H1 (cell line): ENCODE data around the gene OASL. TPM values are rescaled to one million over a fixed set of nuclear protein-coding genes. Genes with fewer than 3 reads are reported as not detected.

Experiments
- CTCF ChIA-PET: fragments of 300-600 bp; sonication (Branson Sonifier 250); formaldehyde crosslinking; loops from one replicate; lab custom pipeline; 2021; ENCODE audit not compliant: partially characterized antibody; lab: Charles Lee
- POLR2A ChIA-PET: fragments of 300-600 bp; sonication (Branson Sonifier 250); formaldehyde crosslinking; loops from one replicate; lab custom pipeline; 2021; ENCODE audit warnings: inconsistent platforms; ENCODE audit not compliant: partially characterized antibody; lab: Charles Lee
- DNase-seq, 2 experiments: peaks; one replicate each; pipeline versions ENCODE4 v3.0.0 to v3.0.0-alpha.2; 2010 to 2022; ENCODE audit warnings: low spot score in 2 of 2, low read depth in 1 of 2, mixed read lengths in 1 of 2
- FAIRE-seq: peaks from 2 replicates; lab custom pipeline; 2011; peaks lifted over from hg19 to GRCh38; lab: Jason Lieb, UNC
- H2AFZ ChIP-seq: 2 replicates; pipeline ENCODE4 v1.8.1; 2012; ENCODE audit warnings: low read length, inconsistent platforms
- H2AK5ac ChIP-seq: 2 replicates; pipeline ENCODE4 v1.6.1; 2013; ENCODE audit warnings: low read depth, low read length
- H2BK120ac ChIP-seq: replicated peaks from 2 replicates; pipeline ENCODE3; 2013; ENCODE audit warnings: low read depth, low read length, inconsistent platforms
- H2BK12ac ChIP-seq: 2 replicates; pipeline ENCODE4 v1.6.1; 2013; ENCODE audit warnings: low read depth, low read length
- H2BK15ac ChIP-seq: 2 replicates; pipeline ENCODE4 v1.6.1; 2013; ENCODE audit warnings: low read length
- H2BK20ac ChIP-seq: 2 replicates; pipeline ENCODE4 v1.6.1; 2013; ENCODE audit warnings: low read length
- H2BK5ac ChIP-seq: 2 replicates; pipeline ENCODE4 v1.6.1; 2013; ENCODE audit warnings: low read depth, low read length
- H3K14ac ChIP-seq: 2 replicates; pipeline ENCODE4 v1.6.1; 2013; ENCODE audit warnings: inconsistent platforms; ENCODE audit not compliant: insufficient read length
- H3K18ac ChIP-seq: 2 replicates; pipeline ENCODE4 v1.6.1; 2013; ENCODE audit warnings: low read length; ENCODE audit errors: extremely low read depth
- H3K23ac ChIP-seq: 2 replicates; pipeline ENCODE4 v1.6.1; 2013; ENCODE audit warnings: inconsistent platforms; ENCODE audit not compliant: insufficient read length
- H3K23me2 ChIP-seq: 2 replicates; pipeline ENCODE4 v1.6.1; 2013; ENCODE audit warnings: low read depth, low read length
- H3K27ac ChIP-seq: 2 replicates; pipeline ENCODE4 v1.6.1; 2011; ENCODE audit warnings: low read depth, low read length, inconsistent platforms
- H3K27me3 ChIP-seq, 4 experiments: replicated peaks in 1 of 4; 1 replicate in 1 of 4; 2 replicates in 3 of 4; pipeline versions ENCODE4 v1.6.1 to v1.8.1; 2011 to 2013; ENCODE audit warnings: low read length in 3 of 4, mild to moderate bottlenecking in 3 of 4, inconsistent platforms in 2 of 4, mixed read lengths in 2 of 4, moderate library complexity in 1 of 4; ENCODE audit not compliant: control insufficient read depth in 3 of 4, insufficient read depth in 3 of 4; ENCODE audit errors: extremely low read depth in 1 of 4
- H3K36me3 ChIP-seq, 4 experiments: 2 replicates each; pipeline versions ENCODE4 v1.6.1 to v1.8.1; 2011 to 2013; ENCODE audit warnings: mild to moderate bottlenecking in 4 of 4, low read length in 3 of 4, moderate library complexity in 2 of 4, control low read depth in 1 of 4, inconsistent platforms in 1 of 4; ENCODE audit not compliant: insufficient read depth in 4 of 4, control insufficient read depth in 2 of 4
- H3K4ac ChIP-seq: replicated peaks from 2 replicates; pipeline ENCODE3; 2013; ENCODE audit warnings: low read length, low read depth, mixed read lengths, inconsistent platforms; ENCODE audit not compliant: insufficient read length
- H3K4me1 ChIP-seq, 4 experiments: replicated peaks in 1 of 4; 1 replicate in 1 of 4; 2 replicates in 3 of 4; pipeline versions ENCODE4 v1.6.1 to v1.8.1; 2011 to 2013; ENCODE audit warnings: low read length in 3 of 4, inconsistent platforms in 2 of 4, mixed read lengths in 1 of 4; ENCODE audit not compliant: insufficient read depth in 4 of 4, control insufficient read depth in 3 of 4
- H3K4me2 ChIP-seq, 2 experiments: 2 replicates each; pipeline versions ENCODE4 v1.6.1 to v1.8.1; 2011 to 2013; ENCODE audit warnings: low read depth in 2 of 2, low read length in 2 of 2, control low read depth in 1 of 2, inconsistent platforms in 1 of 2, mild to moderate bottlenecking in 1 of 2; ENCODE audit not compliant: insufficient read depth in 1 of 2
- H3K4me3 ChIP-seq, 4 experiments: fragments of 200-600, 300-600 bp in 1 of 4; sonication (generic), shearing (Covaris generic), sonication (Bioruptor Twin) in 1 of 4; 2 replicates each; pipeline versions ENCODE4 v1.5.1 to v1.8.1; 2011 to 2016; ENCODE audit warnings: low read length in 4 of 4, low read depth in 3 of 4, control low read depth in 2 of 4, inconsistent platforms in 2 of 4, mild to moderate bottlenecking in 2 of 4, mixed read lengths in 1 of 4, moderate library complexity in 1 of 4; ENCODE audit not compliant: insufficient read depth in 2 of 4; ENCODE audit errors: extremely low read depth in 1 of 4
- H3K56ac ChIP-seq: replicated peaks from 2 replicates; pipeline ENCODE3; 2013; ENCODE audit warnings: low read depth, mild to moderate bottlenecking, mixed read lengths, low read length, inconsistent platforms; ENCODE audit not compliant: insufficient read length
- H3K79me1 ChIP-seq: 2 replicates; pipeline ENCODE4 v1.6.1; 2013; ENCODE audit warnings: low read depth, low read length, control low read depth
- H3K79me2 ChIP-seq, 2 experiments: 2 replicates each; pipeline versions ENCODE4 v1.6.1 to v1.8.1; 2012 to 2013; ENCODE audit warnings: low read length in 2 of 2, mild to moderate bottlenecking in 2 of 2, inconsistent platforms in 1 of 2; ENCODE audit not compliant: insufficient read depth in 2 of 2, control insufficient read depth in 1 of 2
- H3K9ac ChIP-seq, 4 experiments: replicated peaks in 1 of 4; 1 replicate in 1 of 4; 2 replicates in 3 of 4; pipeline versions ENCODE4 v1.6.1 to v1.8.1; 2011 to 2013; ENCODE audit warnings: low read depth in 3 of 4, low read length in 3 of 4, control low read depth in 2 of 4, mild to moderate bottlenecking in 2 of 4, moderate library complexity in 2 of 4, inconsistent platforms in 1 of 4; ENCODE audit errors: extremely low read depth in 1 of 4
- H3K9me3 ChIP-seq, 2 experiments: 2 replicates each; pipeline versions ENCODE4 v1.6.1 to v1.8.1; 2012 to 2013; ENCODE audit warnings: mild to moderate bottlenecking in 2 of 2, moderate library complexity in 2 of 2, control low read depth in 1 of 2, inconsistent platforms in 1 of 2, low read depth in 1 of 2, low read length in 1 of 2, mixed read lengths in 1 of 2; ENCODE audit not compliant: insufficient read depth in 2 of 2
- H4K20me1 ChIP-seq, 2 experiments: replicated peaks in 1 of 2; 2 replicates each; pipeline versions ENCODE3 to v1.8.1; 2011 to 2013; ENCODE audit warnings: inconsistent platforms in 2 of 2, low read length in 2 of 2, mild to moderate bottlenecking in 1 of 2; ENCODE audit not compliant: insufficient read depth in 2 of 2, control insufficient read depth in 1 of 2
- H4K5ac ChIP-seq: 2 replicates; pipeline ENCODE4 v1.6.1; 2013; ENCODE audit warnings: low read length, low read depth, mixed read lengths, inconsistent platforms; ENCODE audit not compliant: insufficient read length
- H4K8ac ChIP-seq: 2 replicates; pipeline ENCODE4 v1.8.0; 2013; ENCODE audit warnings: mild to moderate bottlenecking, moderate library complexity, low read length, inconsistent platforms; ENCODE audit not compliant: insufficient read depth; ENCODE audit errors: extremely low read depth
- H4K91ac ChIP-seq: replicated peaks from 2 replicates; pipeline ENCODE3; 2013; ENCODE audit warnings: low read length, mixed read lengths, inconsistent platforms; ENCODE audit not compliant: insufficient read length
- BCL11A ChIP-seq, 2 experiments: IDR thresholded peaks; one replicate each; pipeline ENCODE4 v1.6.1; 2011; ENCODE audit warnings: low read depth in 2 of 2, low read length in 2 of 2, mild to moderate bottlenecking in 2 of 2
- CBX5 ChIP-seq: fragments of 300-800, 300-1000 bp; sonication (generic); IDR thresholded peaks from 2 replicates; pipeline ENCODE4 v1.7.1; 2016; ENCODE audit warnings: antibody characterized with exemption, low read length, low read depth
- CEBPB ChIP-seq: IDR thresholded peaks from 2 replicates; pipeline ENCODE4 v1.6.1; 2012; ENCODE audit warnings: low read depth, low read length
- CHD2 ChIP-seq: IDR thresholded peaks from 2 replicates; pipeline ENCODE4 v1.6.1; 2012; ENCODE audit warnings: low read length, improper control_type of control experiment
- RAD21 ChIP-seq, 2 experiments: IDR thresholded peaks in 1 of 2; conservative IDR thresholded peaks in 1 of 2; 2 replicates each; pipeline ENCODE4 v1.6.1; 2011; ENCODE audit warnings: low read depth in 2 of 2, low read length in 2 of 2, improper control_type of control experiment in 1 of 2, inconsistent platforms in 1 of 2, mild to moderate bottlenecking in 1 of 2, moderate library complexity in 1 of 2
- RNF2 ChIP-seq: fragments of 200-900, 300-1000 bp; sonication (generic); IDR thresholded peaks from 2 replicates; pipeline ENCODE4 v1.7.1; 2016; ENCODE audit warnings: borderline replicate concordance, low read depth, mild to moderate bottlenecking, antibody characterized with exemption, low read length; ENCODE audit not compliant: poor library complexity, severe bottlenecking; ENCODE audit errors: missing control alignments
- TEAD4 ChIP-seq: IDR thresholded peaks from 2 replicates; pipeline ENCODE4 v1.6.1; 2012; ENCODE audit warnings: low read depth, low read length, inconsistent platforms, mixed read lengths
- USF2 ChIP-seq: IDR thresholded peaks from 2 replicates; pipeline ENCODE4 v1.6.1; 2011; ENCODE audit warnings: low read length, improper control_type of control experiment
- WGBS, 2 experiments: shearing (Covaris generic) in 1 of 2; methylation state at CpG; one replicate each; pipeline versions ENCODE4 v1.1.6 to v1.1.7; 2013 to 2015; ENCODE audit warnings: low lambda C conversion rate in 2 of 2, mixed read lengths in 2 of 2, inconsistent platforms in 1 of 2, low coverage in 1 of 2, missing lambda C conversion rate in 1 of 2; ENCODE audit not compliant: insufficient replicate concordance in 2 of 2, insufficient coverage in 1 of 2, insufficient read length in 1 of 2; ENCODE audit errors: extremely low coverage in 1 of 2, missing lambda C conversion rate in 1 of 2; 5-methylcytosine and 5-hydroxymethylcytosine counted together
- polyA plus RNA-seq, 7 experiments: library from polyadenylated mRNA; depleted of rRNA in 3 of 7; stranded (reverse) in 5 of 7; unstranded in 2 of 7; fragments of >200 nt in 5 of 7; fragments of 200-250 nt in 2 of 7; gene quantifications; 1 replicate in 5 of 7; 2 replicates in 1 of 7; 4 replicates in 1 of 7; pipeline versions ENCODE4 v1.2.1 to v1.2.3, GENCODE V29; 2011 to 2013; ENCODE audit warnings: missing spikeins in 2 of 7, mixed read lengths in 2 of 7
- total RNA-seq: library from RNA; stranded (reverse); fragmentation: NEBNext Ultra II Directional; extraction: Animal tissue kit (Norgen Biotek cat#: 25700); gene quantifications from 2 replicates; pipeline ENCODE4 v1.2.1, GENCODE V29; 2021

Gene OASL
- total and polyA plus RNA-seq, 2 of the 8 experiments (the other 6 are each of a cell fraction or from before 2014, with no cell fraction given) = not detected

GRCh38 chr12:121004253-121004815 lies 34.7 kb downstream of the OASL start:
- H4K20me1 ChIP-seq = no peaks in the 10 kb centered on the region
- H2BK5ac ChIP-seq = no peak overlapping the region
- H3K9ac ChIP-seq = no peak overlapping the region
- FAIRE-seq (no peak), DNase-seq (no peak)
- H3K23ac ChIP-seq = no peak overlapping the region
- H3K4me3 ChIP-seq = no peak overlapping the region
- H2AFZ ChIP-seq = no peak overlapping the region
- no peak overlapping the region for H2BK120ac ChIP-seq
- no peak overlapping the region for H2BK12ac ChIP-seq
- H3K4ac ChIP-seq = no peak overlapping the region
- no peak overlapping the region for H3K18ac ChIP-seq
- H3K79me2 ChIP-seq = no peaks in the 10 kb centered on the region
- no peak overlapping the region for H3K27ac ChIP-seq
- ChIA-PET CTCF (interaction anchor here (0.8 to 5.7 kb wide), 36 partner anchors 9 to 365 kb away, joined by 3 to 40 read pairs (median 5); partner anchors contain the start of gene HNF1A), POLR2A (interaction anchor here (1.1 to 4.0 kb wide), 2 partner anchors 12 to 101 kb away, joined by 4 to 19 read pairs; partner anchors contain the start of genes C12orf43 and SPPL3)
- H4K8ac ChIP-seq = no peak overlapping the region
- no peaks in the 10 kb centered on the region for H3K79me1 ChIP-seq
- H2BK20ac ChIP-seq = no peak overlapping the region
- no peaks in the 10 kb centered on the region for H3K9me3 ChIP-seq
- peaks cover 0 to 2% (median under 1%) of the 10 kb centered on the region in 4 experiments; a peak in 4 of 7 replicates for H3K4me1 ChIP-seq
- peaks cover 16 to 31% (median 23%) of the 10 kb centered on the region in 4 experiments for H3K36me3 ChIP-seq
- H3K23me2 ChIP-seq = 0 out of 2 replicates have a peak, but pooled peaks cover under 1% of the 10 kb centered on the region
- no peak overlapping the region for H2BK15ac ChIP-seq
- H3K56ac ChIP-seq = no peak overlapping the region
- H2AK5ac ChIP-seq = no peak overlapping the region
- no peak overlapping the region for H4K91ac ChIP-seq
- WGBS, 2 experiments = 93% methylated on average over 10 of the region's 16 CpGs; no CpG with 5 or more reads in 1 of the 2 experiments
- H3K4me2 ChIP-seq = no peak overlapping the region
- no peaks in the 10 kb centered on the region for H3K27me3 ChIP-seq
- H3K14ac ChIP-seq = no peak overlapping the region
- no peak overlapping the region for H4K5ac ChIP-seq
- TF ChIP-seq BCL11A (IDR thresholded peaks at IDR 0.05; ENCODE audit: low read depth in 2 of 2, low read length in 2 of 2) (no peak), CEBPB (no peak), RNF2 (no peak), RAD21 (IDR thresholded peaks at IDR 0.05 in 1 of 2, conservative IDR thresholded peaks at IDR 0.05 in 1 of 2; ENCODE audit: low read depth in 2 of 2, low read length in 2 of 2) (no peak), CBX5 (no peak), CHD2 (no peak), USF2 (no peak), TEAD4 (no peak)
